Measurements from ENCODE around the gene RSRC2.
"Not testable (repeated sequence)": the region's sequence is repeated elsewhere in the genome, so short reads cannot be mapped to it uniquely, and the experiment has no call there.

DNA sequence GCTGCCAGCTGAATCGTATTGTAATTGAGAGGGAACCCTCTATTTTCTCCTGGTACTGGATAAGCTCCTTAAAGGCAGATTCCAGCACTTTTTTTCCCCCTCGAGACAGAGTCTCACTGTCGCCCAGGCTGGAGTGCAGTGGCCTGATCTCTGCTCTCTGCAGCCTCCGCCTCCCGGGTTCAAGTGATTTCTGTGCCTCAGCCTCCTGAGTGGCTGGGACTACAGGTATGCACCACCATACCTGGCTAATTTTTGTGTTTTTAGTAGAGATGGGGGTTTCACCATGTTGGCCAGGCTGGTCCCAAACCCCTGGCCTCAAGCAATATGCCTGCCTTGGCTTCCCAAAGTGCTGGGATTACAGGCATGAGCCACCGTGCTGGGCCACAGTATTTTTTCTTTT, 56.9 kb downstream of the RSRC2 start:
- not testable (repeated sequence) for TF ChIP-seq EZH2 (IDR thresholded peaks at IDR 0.05; ENCODE audit: insufficient read depth, poor library complexity, severe bottlenecking); EZH2phosphoT487 (IDR thresholded peaks at IDR 0.05; ENCODE audit: insufficient read depth, low read depth)

All from GM23248 (cell line).